ENCODE results near the gene ALS2.
"Not testable (repeated sequence)": the region's sequence is repeated elsewhere in the genome, so short reads cannot be mapped to it uniquely, and the experiment has no call there.

The ALS2 gene

DNA sequence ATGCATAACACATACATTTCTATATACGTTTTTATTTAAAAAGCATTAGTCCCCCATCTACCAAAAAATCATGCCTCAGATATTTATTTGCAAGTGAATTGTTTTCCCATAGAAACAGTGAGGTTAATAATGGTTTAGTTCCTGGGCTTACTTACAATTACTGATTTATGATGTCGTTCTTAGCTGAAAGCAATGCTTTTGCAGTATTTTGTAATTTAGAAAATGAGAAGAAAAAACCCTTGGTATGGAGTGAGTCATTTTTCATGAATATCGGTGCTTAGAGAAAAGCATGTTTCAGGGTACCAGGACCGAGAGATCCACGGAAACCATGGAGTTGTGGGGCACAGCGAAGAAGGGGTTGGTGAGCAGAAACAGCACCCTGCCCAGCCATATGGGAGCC, 13.6 kb upstream of the ALS2 start:
- DNase-seq (ENCODE audit: low read depth in 2 of 2): no peak

DNA sequence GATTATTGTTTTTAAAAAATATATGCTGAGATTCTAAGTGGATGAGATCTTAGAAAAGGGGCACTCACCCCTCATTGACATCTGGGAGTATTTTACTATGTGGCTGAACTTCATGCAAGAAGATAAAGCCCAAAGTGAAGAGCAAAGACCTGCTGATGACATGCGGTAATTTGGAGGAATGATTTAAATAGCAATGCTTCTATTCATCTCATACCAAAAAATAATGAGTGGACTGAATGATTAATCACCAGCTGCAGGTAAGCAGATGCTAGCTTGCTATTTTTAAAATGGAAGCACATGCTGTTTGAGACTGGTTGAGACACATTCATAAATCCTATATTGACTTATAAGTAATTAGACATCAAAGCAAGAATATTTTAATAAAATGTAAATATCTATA, 12.9 kb upstream of the ALS2 start:
- no peak for DNase-seq (ENCODE audit: low read depth in 2 of 2)

DNA sequence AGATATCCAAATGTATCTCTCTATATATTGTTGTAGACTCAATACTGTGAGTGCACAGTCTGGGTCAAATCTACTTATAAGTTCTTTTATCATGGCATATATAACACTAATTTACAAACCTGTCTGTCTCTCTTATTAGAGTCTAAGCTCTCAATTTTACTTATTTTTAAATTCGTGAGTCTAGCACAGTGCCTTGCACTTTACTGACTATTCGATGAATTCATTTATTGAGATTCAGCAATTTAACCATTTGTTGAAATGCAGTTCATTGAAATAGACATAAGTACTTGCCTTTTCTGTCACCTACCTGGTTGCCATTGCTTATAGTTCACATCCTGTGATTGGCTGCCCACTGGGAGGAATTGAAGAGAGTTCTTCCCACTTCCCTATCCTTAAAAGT, 10.3 kb upstream of the ALS2 start:
- no peak for DNase-seq (ENCODE audit: low read depth in 2 of 2)

DNA sequence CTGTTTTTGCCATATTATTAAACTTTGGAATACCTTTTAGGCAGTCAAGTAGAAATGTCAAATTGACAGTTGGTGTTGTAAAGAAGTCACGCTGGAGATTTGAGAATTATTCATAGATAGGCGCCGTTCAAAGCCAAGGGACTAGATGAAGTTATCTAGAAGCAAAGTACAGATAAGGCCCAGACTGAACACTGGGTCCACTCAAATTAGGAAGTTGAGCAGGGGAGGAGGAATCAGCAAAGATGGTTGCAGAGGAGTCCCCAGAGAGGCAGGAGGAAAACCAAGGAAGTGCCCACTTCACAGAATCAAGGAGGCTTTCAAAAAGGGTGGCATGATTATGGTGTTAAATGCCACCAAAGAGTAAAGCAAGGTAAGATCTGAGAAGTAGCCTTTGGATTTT, 9.6 kb upstream of the ALS2 start:
- no peak for DNase-seq (ENCODE audit: low read depth in 2 of 2)

DNA sequence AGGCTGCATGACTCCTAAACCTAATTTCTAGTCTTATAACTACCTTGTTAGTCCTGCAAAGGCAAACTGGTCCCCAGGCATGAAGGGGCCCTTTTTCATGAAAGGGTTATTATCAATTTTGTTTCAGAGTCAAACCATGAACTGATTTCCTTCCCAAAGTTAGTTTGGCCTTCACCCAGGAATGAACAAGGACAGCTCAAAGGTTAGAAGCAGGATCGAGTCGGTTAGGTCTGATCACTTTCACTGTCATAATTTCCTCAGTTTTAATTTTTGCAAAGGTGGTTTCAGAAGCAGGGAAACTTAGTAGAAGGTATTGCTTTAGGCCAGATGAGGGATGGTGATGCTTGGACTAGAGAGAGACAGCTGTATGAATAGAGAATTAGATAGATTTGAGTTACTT, 8.7 kb upstream of the ALS2 start:
- no peak for DNase-seq (ENCODE audit: low read depth in 2 of 2)

DNA sequence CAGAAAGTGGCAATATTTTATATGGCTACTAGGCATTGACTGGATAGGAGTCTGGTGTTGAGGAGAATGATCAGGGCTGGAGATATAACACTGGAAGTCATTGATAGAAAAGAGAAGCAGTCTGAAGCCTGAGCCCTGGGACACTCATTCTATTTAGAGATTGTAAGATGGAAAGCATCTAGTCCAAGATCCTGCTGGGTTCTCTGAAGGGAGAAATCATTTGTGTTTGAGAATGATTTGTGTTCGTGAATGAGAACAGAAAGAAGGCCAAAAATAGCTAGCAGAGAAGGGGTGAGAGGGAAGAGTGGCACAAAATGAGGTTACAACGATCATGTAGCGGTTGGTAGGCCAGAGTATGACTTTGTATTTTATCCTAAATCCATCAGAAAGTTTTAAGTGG, 7.6 kb upstream of the ALS2 start:
- DNase-seq (ENCODE audit: low read depth in 2 of 2): no peak

DNA sequence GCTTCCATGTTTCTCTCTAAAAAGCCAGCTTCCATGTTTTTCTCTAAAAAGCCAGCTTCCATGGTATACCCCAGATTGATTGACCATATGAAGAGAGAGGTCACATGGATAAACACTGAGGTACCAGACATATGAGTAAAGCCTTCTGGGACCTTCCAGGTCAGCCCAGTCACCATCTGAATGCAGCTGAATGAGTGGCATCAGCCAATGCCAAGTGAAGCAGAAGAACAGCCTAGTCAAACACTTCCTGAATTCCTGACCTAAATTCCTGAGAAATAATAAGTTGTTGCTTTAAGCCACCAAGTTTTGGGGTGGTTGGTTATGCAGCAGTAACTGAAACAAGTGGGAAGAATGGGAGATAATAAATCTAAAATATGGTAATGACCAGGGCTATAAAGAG, 5.7 kb upstream of the ALS2 start:
- no peak for DNase-seq (ENCODE audit: low read depth in 2 of 2)

DNA sequence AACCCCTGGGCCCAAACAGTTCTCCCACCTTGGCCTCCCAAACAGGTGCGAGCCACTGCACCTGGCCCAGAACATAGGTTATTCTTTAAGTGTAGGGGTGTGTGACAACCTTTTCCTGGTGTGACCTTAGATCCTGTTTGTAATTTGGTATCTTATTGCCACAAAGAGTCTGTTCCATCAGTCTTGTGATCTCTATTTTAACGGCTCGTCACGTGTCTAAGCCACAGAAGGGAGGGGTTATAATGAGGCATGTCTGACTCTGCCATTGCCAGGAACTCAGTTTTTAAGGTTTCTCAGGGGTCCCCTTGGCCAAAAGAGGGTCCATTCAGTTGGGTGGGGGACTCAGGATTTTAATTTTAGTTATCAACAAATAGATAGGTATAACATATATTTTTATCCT, 4.4 kb upstream of the ALS2 start:
- DNase-seq (ENCODE audit: low read depth in 2 of 2): no peak

DNA sequence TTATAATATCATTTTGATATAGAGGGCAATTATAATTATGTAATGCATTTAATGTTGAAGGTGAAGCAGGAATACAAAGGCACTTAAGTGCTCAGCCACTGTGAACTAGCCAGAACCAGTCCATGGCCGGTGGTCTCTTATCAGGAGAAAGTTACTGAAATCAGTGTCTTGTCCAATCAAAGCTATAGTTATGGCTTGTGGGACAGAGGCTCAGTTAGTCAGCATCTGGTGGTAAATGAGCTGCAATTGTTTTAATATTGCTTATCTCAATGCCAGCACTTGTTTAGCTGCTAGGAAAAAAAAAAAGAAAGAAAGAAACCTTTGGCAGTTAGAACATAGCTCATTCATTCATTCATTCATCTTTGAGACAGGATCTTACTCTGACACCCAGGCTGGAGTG, 3.8 kb upstream of the ALS2 start:
- DNase-seq (ENCODE audit: low read depth in 2 of 2): no peak

DNA sequence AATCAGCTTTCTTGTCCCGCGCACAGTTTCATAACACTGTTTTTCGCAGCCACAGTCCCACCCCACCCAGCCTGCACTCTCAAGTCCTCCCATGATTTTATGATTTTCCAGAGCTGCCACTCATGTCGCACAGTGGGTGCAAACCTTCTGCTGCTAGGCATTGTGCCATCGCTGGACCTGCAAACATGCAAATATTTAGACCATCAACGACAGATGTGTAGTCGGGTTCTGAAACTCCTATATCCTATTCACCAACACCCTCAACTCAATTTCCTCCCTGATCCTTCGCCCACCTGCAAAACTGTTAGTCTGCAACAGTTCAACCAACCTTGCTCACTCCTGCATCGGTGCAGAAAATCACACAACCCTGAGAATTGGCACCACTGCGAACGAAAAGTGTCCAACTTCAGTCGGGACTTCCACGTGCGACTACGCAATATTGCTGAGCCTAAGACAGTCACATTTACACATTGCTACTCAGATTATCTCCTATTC, 871 bp upstream of the ALS2 start:
- no peak for DNase-seq (ENCODE audit: low read depth in 2 of 2)

DNA sequence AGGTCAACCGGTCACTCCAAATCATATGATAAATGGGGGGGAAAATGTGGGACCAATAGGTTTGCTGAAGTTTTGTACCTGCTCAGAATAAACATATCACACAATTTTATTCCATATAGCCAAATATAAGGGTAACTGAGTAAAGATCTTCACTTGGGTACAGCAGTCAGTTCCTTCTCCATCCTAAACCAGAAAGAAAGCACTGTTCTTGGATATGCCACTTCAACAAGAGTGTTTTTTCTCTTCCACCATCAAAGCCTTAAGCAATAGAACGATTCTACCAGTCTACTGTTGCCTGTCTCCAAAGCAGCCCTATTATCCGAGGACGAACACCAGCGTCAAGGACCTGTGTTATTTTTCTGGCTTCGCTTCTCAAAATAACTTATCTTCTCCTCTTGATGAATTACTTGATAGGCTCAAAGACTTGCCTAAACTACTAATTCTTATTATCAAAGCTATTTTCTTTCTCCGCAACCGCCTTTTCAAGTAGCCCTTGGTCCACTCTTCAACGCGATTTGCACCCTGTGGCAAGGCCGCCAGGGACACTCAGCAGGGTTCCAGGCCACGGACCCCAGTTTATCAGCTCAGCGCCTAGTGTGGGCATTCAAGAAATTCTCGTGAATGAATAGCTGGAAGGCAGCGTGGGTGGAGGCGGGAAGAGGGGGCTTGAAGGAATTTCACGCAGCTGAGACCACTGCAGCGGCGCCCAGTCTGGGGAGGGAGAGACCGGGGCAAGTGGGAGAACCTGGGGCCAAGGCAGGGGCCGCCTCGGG, 646 bp downstream of the ALS2 start:
- peak in 1 of 2 donors; percentile 1 for DNase-seq (ENCODE audit: low read depth in 2 of 2)

DNA sequence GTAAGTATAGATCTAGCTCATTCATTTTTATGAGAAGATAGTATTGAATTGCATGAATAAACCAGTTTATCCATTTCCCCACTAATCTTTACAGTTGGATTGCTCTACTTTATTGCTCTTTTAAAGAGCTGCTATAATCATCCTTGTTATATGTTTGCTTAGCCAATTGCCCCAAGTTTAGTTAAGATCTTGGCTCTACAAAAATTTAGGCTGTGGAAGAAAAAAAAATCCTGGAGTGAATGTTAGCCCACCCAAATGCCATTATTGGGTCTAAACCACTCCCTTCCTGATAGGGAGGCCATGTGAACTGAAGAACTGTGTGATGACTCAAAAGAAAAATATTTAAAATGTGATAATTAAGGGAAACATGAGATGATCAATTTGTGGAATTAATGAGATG, 2.9 kb downstream of the ALS2 start:
- no peak for DNase-seq (ENCODE audit: low read depth in 2 of 2)

DNA sequence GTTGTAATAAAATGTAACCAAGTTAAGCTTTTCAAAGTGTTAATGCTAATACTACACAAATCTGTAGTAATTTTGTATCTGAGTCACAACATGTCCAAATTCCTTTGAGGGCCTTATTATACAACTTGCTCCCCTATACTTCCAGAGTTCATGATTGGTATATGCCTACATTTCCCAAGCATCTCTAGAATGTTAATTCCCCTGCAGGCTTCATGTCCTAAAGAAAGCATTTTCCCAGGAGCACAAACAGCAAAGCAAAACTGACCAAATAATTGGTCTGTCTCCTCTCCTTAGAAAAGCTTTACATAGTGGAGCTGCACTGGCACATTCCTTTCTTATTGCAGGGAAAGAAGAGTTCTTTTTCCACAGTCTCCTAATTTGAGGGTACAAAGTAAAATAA, 3.7 kb downstream of the ALS2 start:
- DNase-seq (ENCODE audit: low read depth in 2 of 2): no peak

DNA sequence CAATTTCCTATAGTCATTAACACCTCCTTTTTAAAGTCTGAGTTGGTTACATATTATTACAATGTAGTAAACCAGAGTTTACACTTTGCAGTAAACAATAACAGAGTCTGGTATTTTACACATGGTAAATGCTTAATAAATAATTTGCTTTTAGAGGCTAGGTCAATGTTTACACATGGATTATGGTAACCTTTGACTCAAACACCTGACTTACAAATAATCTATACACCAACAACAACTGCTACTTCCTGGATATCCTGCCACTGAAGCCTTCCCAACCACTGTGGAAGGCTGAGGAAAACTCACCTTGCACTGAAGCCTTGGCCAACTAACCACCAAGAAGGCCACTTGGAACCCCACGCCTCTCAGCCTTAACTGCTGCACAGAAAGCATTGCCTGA, 5.4 kb downstream of the ALS2 start:
- DNase-seq (ENCODE audit: low read depth in 2 of 2): no peak

DNA sequence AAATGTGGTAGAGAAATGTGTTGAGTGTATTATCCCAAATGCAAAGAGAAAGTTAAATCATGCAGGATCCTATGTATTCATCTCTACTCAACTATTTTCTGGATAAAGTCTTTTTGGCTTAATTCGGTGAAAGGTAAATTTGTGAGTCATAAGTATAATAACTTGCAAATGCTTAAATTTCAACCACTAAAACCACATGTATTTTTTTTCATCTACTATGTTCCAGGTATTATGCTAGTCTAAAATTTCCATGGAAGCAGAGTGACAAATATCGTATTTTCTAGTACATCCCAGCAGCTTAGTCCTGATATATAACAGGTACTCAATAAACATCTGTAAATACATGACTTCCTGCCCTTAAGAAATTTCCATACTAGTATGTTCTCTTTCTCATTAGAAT, 6.2 kb downstream of the ALS2 start:
- DNase-seq (ENCODE audit: low read depth in 2 of 2): no peak

DNA sequence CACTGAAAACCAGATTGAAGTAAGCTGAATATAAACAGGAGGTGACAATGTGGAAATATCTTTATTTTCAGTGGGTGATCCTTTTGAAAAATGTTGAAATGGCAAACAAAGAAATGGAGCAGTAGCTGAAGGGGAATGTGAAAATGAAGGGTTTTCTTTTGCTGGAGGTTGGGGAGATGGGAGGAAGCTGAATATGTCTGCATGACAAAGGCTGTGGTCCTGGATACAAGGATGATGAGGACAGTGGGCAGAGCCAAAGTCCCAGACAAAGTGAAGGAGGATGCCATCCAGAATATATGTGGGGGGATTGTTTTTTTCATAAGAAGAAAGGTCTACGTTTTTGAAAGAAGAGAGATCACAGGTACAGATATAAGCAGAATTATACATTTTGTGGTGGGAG, 6.7 kb downstream of the ALS2 start:
- no peak for DNase-seq (ENCODE audit: low read depth in 2 of 2)

DNA sequence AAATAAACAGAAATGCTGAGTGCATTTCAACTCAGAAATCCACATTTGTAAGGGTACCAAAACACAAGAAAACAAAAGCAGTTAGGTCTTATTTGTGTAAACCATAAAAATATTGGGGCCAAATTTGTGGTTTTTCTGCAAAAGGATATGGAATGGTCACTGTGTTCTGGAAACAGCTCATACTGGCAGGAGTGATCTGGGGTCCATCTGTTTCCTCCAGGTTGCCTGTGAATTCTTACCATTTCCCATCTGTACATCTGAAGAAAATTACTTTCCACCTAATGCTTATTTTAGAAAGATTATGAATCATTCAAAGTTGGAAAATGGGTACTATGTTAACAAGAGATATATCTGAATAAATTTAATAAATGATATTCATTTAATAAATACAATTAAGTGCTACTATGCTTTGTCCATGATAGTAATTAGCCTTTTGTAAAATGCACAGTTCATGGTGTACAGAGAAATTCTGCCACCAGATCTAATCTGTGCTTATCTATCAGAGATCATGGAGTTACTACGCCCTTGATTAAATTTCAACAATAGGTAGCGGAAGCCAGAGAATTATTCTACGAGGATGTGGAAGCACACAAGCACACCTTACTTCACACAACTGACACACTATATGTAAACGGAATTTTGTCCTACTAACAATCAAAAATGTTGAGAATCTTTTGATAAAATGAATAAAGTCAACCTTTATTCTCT, 10.9 kb downstream of the ALS2 start:
- no peak for DNase-seq (ENCODE audit: low read depth in 2 of 2)

DNA sequence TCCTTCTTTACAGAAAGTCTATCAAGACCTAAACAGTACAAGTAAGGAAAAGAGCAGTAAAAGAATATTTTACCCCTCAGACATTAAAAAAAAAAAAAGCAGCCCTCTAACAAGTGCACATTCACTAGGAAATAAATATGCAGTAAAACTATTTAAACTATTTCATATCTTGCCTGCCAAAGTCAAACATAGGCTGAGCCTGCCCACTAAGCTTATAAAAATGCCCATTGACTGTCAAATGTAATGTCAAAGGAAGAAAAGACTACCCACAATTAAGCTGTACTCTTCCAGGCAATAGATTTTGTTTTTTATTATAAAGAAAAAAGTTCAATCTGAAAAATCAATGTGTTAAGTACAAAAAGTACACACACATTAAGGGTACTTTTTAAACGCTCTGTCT, 11.8 kb downstream of the ALS2 start:
- no peak for DNase-seq (ENCODE audit: low read depth in 2 of 2)

DNA sequence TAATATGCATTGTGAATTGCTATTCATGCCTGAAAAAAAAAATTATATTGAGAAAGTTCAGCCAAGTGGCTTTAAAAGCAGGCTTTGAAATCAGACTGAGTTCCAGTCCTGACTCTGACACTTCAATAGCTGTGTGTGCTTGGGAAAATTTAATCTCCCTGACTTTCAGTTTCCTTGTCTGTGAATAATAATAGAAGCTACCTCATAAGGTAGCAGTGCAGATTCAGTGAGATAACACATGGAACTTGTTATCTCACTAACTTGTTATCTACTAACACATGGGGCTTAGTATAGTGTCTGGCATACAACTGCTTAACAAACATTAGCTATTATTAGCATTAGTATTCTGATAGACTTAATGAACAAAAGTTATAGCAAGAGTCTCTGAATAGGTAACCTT, 14.9 kb downstream of the ALS2 start:
- DNase-seq (ENCODE audit: low read depth in 2 of 2): no peak

DNA sequence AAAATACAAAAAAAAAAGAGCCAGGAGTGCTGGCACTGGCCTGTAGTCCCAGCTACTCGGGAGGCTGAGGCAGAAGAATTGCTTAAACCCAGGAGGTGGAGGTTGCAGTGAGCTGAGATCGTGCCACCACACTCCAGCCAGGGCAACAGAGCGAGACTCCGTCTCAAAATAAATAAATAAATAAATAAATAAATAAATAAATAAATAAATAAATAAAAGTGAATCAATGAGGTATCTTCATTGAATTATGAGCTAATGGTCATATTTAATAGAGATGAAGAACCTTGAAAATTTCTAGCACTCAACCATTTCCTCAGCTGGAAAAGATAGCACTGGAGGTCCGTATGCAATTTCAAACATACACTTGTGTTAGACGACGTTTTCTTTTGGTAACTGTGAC, 16.3 kb downstream of the ALS2 start:
- DNase-seq (ENCODE audit: low read depth in 2 of 2): not testable (repeated sequence)

DNA sequence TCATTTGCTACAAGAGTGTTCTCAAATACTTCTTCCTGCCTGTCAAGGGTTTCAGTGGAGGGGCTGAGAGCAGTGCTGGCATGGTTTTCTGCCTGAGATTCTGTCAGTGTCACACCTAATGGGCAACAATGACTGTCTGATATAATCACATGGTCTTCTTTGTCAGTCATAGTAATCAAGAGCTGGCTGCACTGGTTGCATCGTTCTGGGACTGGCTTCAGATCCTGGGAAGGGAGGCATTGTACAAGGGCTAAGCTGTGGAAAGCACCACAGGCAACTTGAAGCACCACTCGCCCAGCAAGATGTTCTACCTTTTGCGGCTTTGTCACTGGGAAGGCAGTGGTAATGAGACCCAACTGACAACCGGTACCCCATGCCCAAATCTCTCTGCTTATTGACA, 19.6 kb downstream of the ALS2 start:
- DNase-seq (ENCODE audit: low read depth in 2 of 2): no peak

DNA sequence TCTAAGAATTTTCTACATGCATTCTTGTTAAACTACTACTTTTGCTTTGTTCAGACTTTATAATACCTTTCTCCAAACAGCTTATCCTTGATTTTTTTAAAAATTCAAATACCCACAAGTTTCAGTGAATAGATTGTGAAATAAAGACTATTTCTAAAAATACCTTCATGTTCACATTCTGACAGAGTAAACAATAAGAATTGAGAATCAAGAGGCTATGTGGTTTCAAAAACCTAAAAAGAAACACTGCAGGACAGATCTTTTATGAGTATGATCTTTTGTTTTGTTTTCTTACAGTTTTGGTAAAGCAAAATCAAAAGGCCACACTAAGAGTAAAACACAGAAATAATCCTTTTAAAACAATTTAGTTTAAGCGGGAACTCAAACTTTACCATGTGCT, 21.2 kb downstream of the ALS2 start:
- no peak for DNase-seq (ENCODE audit: low read depth in 2 of 2)

DNA sequence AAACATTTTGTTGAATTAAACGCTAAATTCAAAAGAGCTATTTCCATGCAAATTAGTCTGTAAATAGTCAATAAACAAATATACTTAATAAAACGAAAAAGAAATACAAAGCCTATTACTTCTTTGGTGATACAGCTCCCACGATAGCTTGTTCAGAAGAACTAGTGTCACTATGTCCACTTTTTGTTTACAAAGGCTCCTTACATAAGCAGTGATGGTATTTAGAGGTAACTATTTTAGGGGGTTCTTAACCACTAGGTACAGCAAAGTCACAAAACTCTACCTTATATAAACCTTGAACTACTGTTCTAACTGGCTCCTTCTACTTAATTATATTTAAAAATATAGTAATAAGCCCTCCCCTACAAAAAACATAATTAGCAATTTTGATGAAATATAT, 21.9 kb downstream of the ALS2 start:
- no peak for DNase-seq (ENCODE audit: low read depth in 2 of 2)

DNA sequence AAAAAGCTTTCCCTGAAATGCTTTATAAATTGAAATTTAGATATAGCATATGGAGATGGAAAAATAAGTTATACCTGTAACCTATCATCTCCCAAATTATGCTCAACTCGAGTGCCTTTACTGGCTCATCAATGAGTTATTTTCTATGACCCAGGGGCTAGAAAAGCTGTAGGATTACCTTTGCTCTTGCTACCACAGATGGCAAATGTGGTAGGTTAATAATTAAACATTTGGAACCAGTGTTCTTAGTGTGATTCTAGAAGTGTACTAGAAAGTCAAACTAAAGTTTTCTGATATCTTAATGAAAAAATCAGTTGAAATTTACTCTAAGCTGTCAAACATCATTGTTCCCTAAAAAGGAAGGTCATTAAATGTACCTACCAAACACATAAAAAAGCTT, 22.5 kb downstream of the ALS2 start:
- no peak for DNase-seq (ENCODE audit: low read depth in 2 of 2)
